ENCODE results near the gene ZNF511.

DNA sequence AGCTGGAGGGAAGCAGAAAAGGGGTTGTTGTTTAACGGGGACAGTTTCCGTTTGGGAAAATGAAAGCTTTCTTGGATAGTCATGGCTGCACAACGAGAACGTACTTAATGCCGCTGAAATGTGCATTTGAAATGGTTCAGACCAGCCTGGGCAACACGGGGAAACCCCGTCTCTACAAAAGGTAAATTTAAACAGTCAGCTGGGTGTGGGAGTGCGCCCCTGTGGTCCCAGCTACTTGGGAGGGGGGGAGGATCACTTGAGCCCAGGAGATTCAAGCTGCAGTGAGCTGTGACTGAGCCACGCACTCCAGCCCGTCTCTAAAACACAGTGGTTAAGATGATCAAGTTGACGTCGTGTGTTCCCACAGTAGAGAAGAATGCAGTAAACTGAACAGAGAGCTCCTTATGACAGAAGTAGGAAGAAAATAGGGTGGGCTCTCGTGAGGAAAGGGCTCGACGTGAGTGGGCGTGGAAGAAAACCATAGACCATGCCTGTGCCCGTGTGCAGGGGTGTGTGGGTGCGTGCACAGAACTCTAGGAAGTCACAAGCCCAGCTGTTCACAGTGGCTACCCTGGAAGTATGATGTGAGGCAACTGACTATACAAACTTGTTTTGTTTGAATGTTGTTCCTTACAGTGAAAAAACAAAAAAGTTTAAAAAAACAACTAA, 53.2 kb downstream of the ZNF511 start:
- no peak for TF ChIP-seq POLR2A (IDR thresholded peaks at IDR 0.05)
- TF ChIP-seq, protein P1, sequence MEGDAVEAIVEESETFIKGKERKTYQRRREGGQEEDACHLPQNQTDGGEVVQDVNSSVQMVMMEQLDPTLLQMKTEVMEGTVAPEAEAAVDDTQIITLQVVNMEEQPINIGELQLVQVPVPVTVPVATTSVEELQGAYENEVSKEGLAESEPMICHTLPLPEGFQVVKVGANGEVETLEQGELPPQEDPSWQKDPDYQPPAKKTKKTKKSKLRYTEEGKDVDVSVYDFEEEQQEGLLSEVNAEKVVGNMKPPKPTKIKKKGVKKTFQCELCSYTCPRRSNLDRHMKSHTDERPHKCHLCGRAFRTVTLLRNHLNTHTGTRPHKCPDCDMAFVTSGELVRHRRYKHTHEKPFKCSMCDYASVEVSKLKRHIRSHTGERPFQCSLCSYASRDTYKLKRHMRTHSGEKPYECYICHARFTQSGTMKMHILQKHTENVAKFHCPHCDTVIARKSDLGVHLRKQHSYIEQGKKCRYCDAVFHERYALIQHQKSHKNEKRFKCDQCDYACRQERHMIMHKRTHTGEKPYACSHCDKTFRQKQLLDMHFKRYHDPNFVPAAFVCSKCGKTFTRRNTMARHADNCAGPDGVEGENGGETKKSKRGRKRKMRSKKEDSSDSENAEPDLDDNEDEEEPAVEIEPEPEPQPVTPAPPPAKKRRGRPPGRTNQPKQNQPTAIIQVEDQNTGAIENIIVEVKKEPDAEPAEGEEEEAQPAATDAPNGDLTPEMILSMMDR (IDR thresholded peaks at IDR 0.05), result no peak
- no peak for TF ChIP-seq EP300 (IDR thresholded peaks at IDR 0.05)
- no peak for TF ChIP-seq POLR2AphosphoS5 (IDR thresholded peaks at IDR 0.05)

All from suprapubic skin (tissue), 4 donors.